Mesothelial cell of epicardium (in vitro differentiated cells): ENCODE results near the gene GARS1. TPM values are rescaled to one million over a fixed set of nuclear protein-coding genes. Genes with fewer than 3 reads are reported as not detected.

Source experiments
- DNase-seq, 2 experiments: peaks; one replicate each; pipeline ENCODE4 v3.0.0; 2021; ENCODE audit warnings: low spot score in 2 of 2; ENCODE audit not compliant: unreplicated experiment in 2 of 2
- H3K27ac Mint-ChIP-seq: 2 replicates; pipeline ENCODE4 v1.8.0; 2021; ENCODE audit warnings: mixed read lengths
- H3K27me3 Mint-ChIP-seq: 2 replicates; pipeline ENCODE4 v1.8.0; 2021; ENCODE audit warnings: low read depth, mixed read lengths
- H3K36me3 Mint-ChIP-seq: 2 replicates; pipeline ENCODE4 v1.8.0; 2021; ENCODE audit warnings: mixed read lengths
- H3K4me1 Mint-ChIP-seq: 2 replicates; pipeline ENCODE4 v1.8.0; 2021; ENCODE audit warnings: mixed read lengths
- H3K4me3 Mint-ChIP-seq: 2 replicates; pipeline ENCODE4 v1.8.0; 2021; ENCODE audit warnings: mild to moderate bottlenecking, moderate library complexity, mixed read lengths
- H3K9me3 Mint-ChIP-seq: 2 replicates; pipeline ENCODE4 v1.8.0; 2021; ENCODE audit warnings: mixed read lengths
- CTCF ChIP-seq: fragments of 200-600 bp; sonication (generic); IDR thresholded peaks from one replicate; pipeline ENCODE4 v1.5.0; 2021; ENCODE audit warnings: antibody characterized with exemption; ENCODE audit not compliant: unreplicated experiment
- total RNA-seq: library from RNA; stranded (reverse); gene quantifications from 3 replicates; pipeline ENCODE4 v1.2.1, GENCODE V29; 2021

GARS1 gene
- 87.5 to 92.2 TPM (median 90.3 TPM) in 3 replicates for total RNA-seq

GRCh38 chr7:30594540-30595435, at the start of gene GARS1:
Gene GARS1 (plus strand): TSS chr7:30594878. CDS start chr7:30594922, 44 bp downstream.
- peak within 1 kb of the TSS; percentile 98 for H3K4me3 Mint-ChIP-seq
- peaks cover 25% of the 10 kb centered on the region for H3K4me1 Mint-ChIP-seq
- DNase-seq, result peak; percentile 68 to 84
- peaks cover 8% of the 10 kb centered on the region for H3K36me3 Mint-ChIP-seq
- H3K27me3 Mint-ChIP-seq, result no peaks in the 10 kb centered on the region
- no peaks in the 10 kb centered on the region for H3K9me3 Mint-ChIP-seq
- H3K27ac Mint-ChIP-seq, result peak within 1 kb of the TSS; percentile 98
- TF ChIP-seq CTCF, result no peak

- Mint-ChIP-seq H3K9me3 (no peaks in the 10 kb centered on the region), H3K27ac (peak overlapping the region; percentile 55), H3K4me1 (peaks cover 56% of the 10 kb centered on the region), H3K36me3 (peaks cover 15% of the 10 kb centered on the region), H3K4me3 (no peak overlapping the region), H3K27me3 (no peaks in the 10 kb centered on the region)
- no peak for TF ChIP-seq CTCF
- DNase-seq, result no peak
Measured at GRCh38 chr7:30545791-30546555, 48.7 kb upstream of the GARS1 start.

GRCh38 chr7:30546596-30546995, 48.1 kb upstream of the GARS1 start:
- Mint-ChIP-seq H3K4me1 (peaks cover 60% of the 10 kb centered on the region), H3K9me3 (no peaks in the 10 kb centered on the region), H3K27ac (peak overlapping the region; percentile 56), H3K27me3 (no peaks in the 10 kb centered on the region), H3K4me3 (no peak overlapping the region), H3K36me3 (peaks cover 15% of the 10 kb centered on the region)
- DNase-seq, result no peak
- TF ChIP-seq CTCF, result no peak

GRCh38 chr7:30548845-30549244, 45.8 kb upstream of the GARS1 start:
- Mint-ChIP-seq H3K36me3 (peaks cover 10% of the 10 kb centered on the region), H3K4me1 (peaks cover 58% of the 10 kb centered on the region), H3K9me3 (peaks cover 3% of the 10 kb centered on the region), H3K27ac (peak overlapping the region; percentile 80), H3K4me3 (no peak overlapping the region), H3K27me3 (no peaks in the 10 kb centered on the region)
- DNase-seq, result peak in 1 of 2 experiments; percentile 75
- TF ChIP-seq CTCF, result peak; percentile 91

GRCh38 chr7:30549931-30550493, 44.7 kb upstream of the GARS1 start:
- H3K4me3 Mint-ChIP-seq, result no peak overlapping the region

More at GRCh38 chr7:30549931-30550493, 44.7 kb upstream of the GARS1 start:
- no peaks in the 10 kb centered on the region for H3K27me3 Mint-ChIP-seq
- no peak for DNase-seq
- peak overlapping the region; percentile 84 for H3K27ac Mint-ChIP-seq
- peaks cover 3% of the 10 kb centered on the region for H3K9me3 Mint-ChIP-seq
- TF ChIP-seq CTCF, result no peak
- peaks cover 9% of the 10 kb centered on the region for H3K36me3 Mint-ChIP-seq
- H3K4me1 Mint-ChIP-seq, result peaks cover 47% of the 10 kb centered on the region
